ENCODE measurements around the gene MYO1G.

Gene MYO1G

DNA sequence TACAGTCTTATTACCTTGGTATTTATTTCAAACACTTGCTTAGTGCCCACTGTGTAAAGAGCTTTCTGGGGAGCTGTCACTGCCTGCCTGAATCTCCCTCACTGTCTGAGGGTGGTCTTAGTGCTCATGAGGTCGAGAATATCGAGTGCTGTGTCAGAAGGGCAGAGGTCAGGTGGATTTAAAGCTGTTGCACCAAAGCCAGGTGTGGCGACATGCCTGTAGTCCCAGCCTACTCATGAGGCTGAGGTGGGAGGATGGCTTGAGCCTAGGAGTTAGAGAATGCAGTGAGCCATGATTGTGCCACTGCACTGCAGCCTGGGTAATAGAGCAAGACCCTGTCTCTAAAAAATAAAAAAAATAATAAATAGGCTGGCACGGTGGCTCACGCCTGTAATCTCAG is 42.1 kb upstream of the MYO1G start:
- H3K4me3 ChIP-seq (replicated peaks; ENCODE audit: insufficient read depth, low read length) = no peak overlapping the region
- TF ChIP-seq CTCF (IDR thresholded peaks at IDR 0.05; ENCODE audit: insufficient read depth, low read length) = no peak
- TF ChIP-seq POLR2AphosphoS5 (IDR thresholded peaks at IDR 0.05; ENCODE audit: low read depth) = no peak
- TF ChIP-seq GABPA (IDR thresholded peaks at IDR 0.05; ENCODE audit: low read depth) = no peak
- TF ChIP-seq REST (IDR thresholded peaks at IDR 0.05; ENCODE audit: insufficient replicate concordance, low read depth) = no peak
- no peak for TF ChIP-seq SPI1 (IDR thresholded peaks at IDR 0.05; ENCODE audit: borderline replicate concordance, low read depth)
- no peak for DNase-seq (ENCODE audit: low read depth in 1 of 2, low spot score in 1 of 2)
- no peak overlapping the region; the same call in 1 of the 2 replicates for H3K27ac ChIP-seq (replicated peaks)
- H3K27me3 ChIP-seq (ENCODE audit: insufficient read depth, poor library complexity, severe bottlenecking) = no peaks in the 10 kb centered on the region

DNA sequence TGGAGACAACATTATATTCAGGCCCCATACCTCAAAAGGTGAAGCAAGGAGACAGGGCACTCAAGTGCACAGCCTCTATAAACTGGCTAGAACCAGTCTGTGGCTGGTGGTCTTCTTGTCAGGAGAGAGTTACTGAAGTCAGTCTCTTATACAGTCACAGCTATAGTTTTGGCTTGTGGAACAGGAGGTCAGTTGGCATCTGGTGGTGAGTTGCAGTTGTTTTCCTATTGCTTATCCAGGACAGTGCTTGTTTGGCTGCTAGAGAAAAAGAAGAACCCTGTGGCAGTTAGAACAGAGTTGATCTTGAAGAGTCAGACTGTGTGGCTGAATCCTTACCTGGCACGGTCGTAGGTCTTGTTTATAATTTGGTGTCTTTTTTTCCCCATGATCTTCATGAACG is 38.4 kb upstream of the MYO1G start:
- TF ChIP-seq POLR2AphosphoS5 (IDR thresholded peaks at IDR 0.05; ENCODE audit: low read depth) (no peak), CTCF (IDR thresholded peaks at IDR 0.05; ENCODE audit: insufficient read depth, low read length) (no peak), REST (IDR thresholded peaks at IDR 0.05; ENCODE audit: insufficient replicate concordance, low read depth) (no peak), GABPA (IDR thresholded peaks at IDR 0.05; ENCODE audit: low read depth) (no peak), SPI1 (IDR thresholded peaks at IDR 0.05; ENCODE audit: borderline replicate concordance, low read depth) (no peak)

GRCh38 chr7:45015313-45015712 is 36.5 kb upstream of the MYO1G start:
- Histone ChIP-seq H3K4me3 (replicated peaks; ENCODE audit: insufficient read depth, low read length) (no peak overlapping the region), H3K27me3 (ENCODE audit: insufficient read depth, poor library complexity, severe bottlenecking) (no peaks in the 10 kb centered on the region), H3K27ac (replicated peaks) (no peak overlapping the region)
- DNase-seq (ENCODE audit: low read depth in 1 of 2, low spot score in 1 of 2) = no peak
- no peak for TF ChIP-seq CTCF (IDR thresholded peaks at IDR 0.05; ENCODE audit: insufficient read depth, low read length)
- no peak for TF ChIP-seq POLR2AphosphoS5 (IDR thresholded peaks at IDR 0.05; ENCODE audit: low read depth)
- no peak for TF ChIP-seq GABPA (IDR thresholded peaks at IDR 0.05; ENCODE audit: low read depth)
- TF ChIP-seq REST (IDR thresholded peaks at IDR 0.05; ENCODE audit: insufficient replicate concordance, low read depth) = no peak
- no peak for TF ChIP-seq SPI1 (IDR thresholded peaks at IDR 0.05; ENCODE audit: borderline replicate concordance, low read depth)

More for the DNA sequence above, 38.4 kb upstream of the MYO1G start:
- H3K27me3 ChIP-seq (ENCODE audit: insufficient read depth, poor library complexity, severe bottlenecking) = no peaks in the 10 kb centered on the region
- H3K27ac ChIP-seq (replicated peaks) = no peak overlapping the region
- DNase-seq (ENCODE audit: low read depth in 1 of 2, low spot score in 1 of 2) = no peak
- H3K4me3 ChIP-seq (replicated peaks; ENCODE audit: insufficient read depth, low read length) = no peak overlapping the region

All from HL-60 (cell line).